Thyroid gland (tissue), 4 donors: Measurements from ENCODE around the gene ATP6V0D1.
"Not testable (repeated sequence)": the region's sequence is repeated elsewhere in the genome, so short reads cannot be mapped to it uniquely, and the experiment has no call there.

Experiments
- CTCF ChIP-seq, 6 experiments: fragments of 200-600 bp in 3 of 6; fragments of 450-650 bp in 3 of 6; sonication (generic) in 3 of 6; IDR thresholded peaks; one replicate each; pipeline ENCODE4 v1.5.1; 2016 to 2019; ENCODE audit warnings: antibody characterized with exemption in 6 of 6, mild to moderate bottlenecking in 2 of 6, inconsistent platforms in 1 of 6, moderate library complexity in 1 of 6
- POLR2A ChIP-seq, 2 donors: fragments of 450-650 bp; IDR thresholded peaks; one replicate each; pipeline ENCODE4 v1.6.1; 2017; ENCODE audit warnings: antibody characterized with exemption in 2 of 2, mild to moderate bottlenecking in 2 of 2, moderate library complexity in 1 of 2

DNA sequence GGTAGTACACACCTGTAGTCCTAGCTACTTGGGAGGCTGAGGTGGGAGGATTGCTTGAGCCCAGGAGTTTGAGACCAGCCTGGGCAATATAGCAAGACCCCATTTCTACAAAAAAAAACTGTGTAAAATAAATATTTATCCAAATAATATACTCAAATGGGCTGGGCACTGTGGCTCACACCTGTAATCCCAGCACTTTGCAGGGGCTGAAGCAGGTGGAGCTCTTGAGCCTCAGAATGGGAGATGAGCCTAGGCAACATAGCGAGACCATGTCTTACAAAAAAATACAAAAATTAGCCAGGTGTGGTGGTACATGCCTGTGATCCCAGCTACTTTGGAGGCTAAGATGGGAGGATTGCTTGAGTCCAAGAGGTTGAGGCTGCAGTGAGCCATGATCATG lies 32.9 kb upstream of the ATP6V0D1 start:
- not testable (repeated sequence) for TF ChIP-seq CTCF, POLR2A (IDR thresholded peaks at IDR 0.05)
